ENCODE data around the gene KCNJ3. TPM values are rescaled to one million over a fixed set of nuclear protein-coding genes. Genes with fewer than 3 reads are reported as not detected.
"Not testable (repeated sequence)": the region's sequence is repeated elsewhere in the genome, so short reads cannot be mapped to it uniquely, and the experiment has no call there.

Gene KCNJ3
- total and polyA plus RNA-seq, 2 donors: 0.21 TPM; not detected in 1

DNA sequence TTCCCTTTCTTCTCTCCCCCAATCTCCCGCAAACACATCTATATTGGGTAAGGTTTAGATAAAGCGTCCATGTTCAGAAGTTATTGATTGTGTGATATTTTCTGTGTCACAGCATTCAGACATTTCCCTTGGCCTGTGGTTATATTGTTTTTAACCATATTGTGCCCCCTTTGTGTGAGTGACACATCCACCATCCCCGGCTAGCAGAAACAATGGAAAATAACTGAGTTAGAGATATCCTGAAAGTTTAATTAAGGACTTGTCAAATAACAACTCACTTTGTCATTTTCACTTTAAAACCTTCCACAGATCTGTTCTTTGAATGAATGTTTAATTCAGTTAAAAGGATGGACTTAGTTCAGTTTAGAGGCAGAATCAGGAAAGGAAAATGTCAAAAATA lies 151.0 kb downstream of the KCNJ3 start:
- DNase-seq (ENCODE audit: low read depth in 6 of 9, low spot score in 9 of 9): no peak
- H3K36me3 ChIP-seq (ENCODE audit: control insufficient read depth in 2 of 2, insufficient read depth in 2 of 2, low read length in 1 of 2): no peaks in the 10 kb centered on the region
- H3K27ac ChIP-seq (ENCODE audit: low read depth in 1 of 2, low read length in 1 of 2): no peak overlapping the region
- H3K4me3 ChIP-seq (ENCODE audit: low read length in 2 of 2): no peak overlapping the region
- no peaks in the 10 kb centered on the region for H3K4me1 ChIP-seq (ENCODE audit: control insufficient read depth in 2 of 2, insufficient read depth in 2 of 2, low read length in 2 of 2)
- H3K9me3 ChIP-seq (ENCODE audit: control insufficient read depth in 2 of 2, insufficient read depth in 1 of 2, low read length in 1 of 2): peaks cover 0 to 4% of the 10 kb centered on the region in 2 donors
- H3K27me3 ChIP-seq (ENCODE audit: control insufficient read depth in 2 of 2, insufficient read depth in 1 of 2, low read length in 1 of 2): no peaks in the 10 kb centered on the region
- WGBS: 94% methylated on average over 3 of the region's 3 CpGs

DNA sequence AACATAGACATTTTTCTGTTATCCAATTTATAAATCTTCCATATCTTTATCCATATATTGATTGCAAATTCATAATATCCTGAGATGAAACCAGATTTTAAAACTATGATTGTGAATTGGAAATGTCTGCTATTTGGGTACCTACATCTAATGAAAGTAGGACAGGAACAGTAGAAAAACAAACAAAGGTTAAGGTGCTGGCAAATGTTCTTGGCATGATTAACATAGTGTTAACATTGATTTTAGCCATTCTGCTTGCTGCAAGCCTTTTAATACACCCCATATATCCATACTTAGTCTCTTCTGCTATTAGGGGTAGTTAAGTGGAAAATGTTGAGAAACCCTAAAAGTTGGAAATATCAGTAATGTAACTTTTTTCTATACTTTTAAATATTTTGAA lies 152.0 kb downstream of the KCNJ3 start:
- H3K9me3 ChIP-seq (ENCODE audit: control insufficient read depth in 2 of 2, insufficient read depth in 1 of 2, low read length in 1 of 2): no peaks in the 10 kb centered on the region

DNA sequence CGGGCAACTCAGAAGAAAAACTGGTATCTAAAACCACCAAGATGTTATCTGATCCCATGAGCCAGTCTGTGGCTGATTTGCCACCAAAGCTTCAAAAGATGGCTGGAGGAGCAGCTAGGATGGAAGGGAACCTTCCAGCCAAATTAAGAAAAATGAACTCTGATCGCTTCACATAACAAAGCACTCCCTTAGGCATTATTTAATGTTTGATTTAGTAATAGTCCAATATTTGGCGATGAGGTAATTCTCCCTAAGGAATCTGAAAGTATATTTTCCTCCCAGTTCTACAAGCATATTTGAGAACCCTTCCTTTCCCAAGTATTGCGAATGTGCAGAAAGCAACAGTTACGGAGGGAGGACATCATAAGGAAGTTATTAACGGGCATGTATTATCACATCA lies 156.6 kb downstream of the KCNJ3 start:
- no peaks in the 10 kb centered on the region for H3K4me1 ChIP-seq (ENCODE audit: control insufficient read depth in 2 of 2, insufficient read depth in 2 of 2, low read length in 2 of 2)

More for the DNA sequence above, 152.0 kb downstream of the KCNJ3 start:
- Histone ChIP-seq H3K27me3 (ENCODE audit: control insufficient read depth in 2 of 2, insufficient read depth in 1 of 2, low read length in 1 of 2) (no peaks in the 10 kb centered on the region), H3K4me3 (ENCODE audit: low read length in 2 of 2) (no peak overlapping the region), H3K27ac (ENCODE audit: low read depth in 1 of 2, low read length in 1 of 2) (no peak overlapping the region), H3K36me3 (ENCODE audit: control insufficient read depth in 2 of 2, insufficient read depth in 2 of 2, low read length in 1 of 2) (no peaks in the 10 kb centered on the region), H3K4me1 (ENCODE audit: control insufficient read depth in 2 of 2, insufficient read depth in 2 of 2, low read length in 2 of 2) (no peaks in the 10 kb centered on the region)
- DNase-seq (ENCODE audit: low read depth in 6 of 9, low spot score in 9 of 9): no peak

DNA sequence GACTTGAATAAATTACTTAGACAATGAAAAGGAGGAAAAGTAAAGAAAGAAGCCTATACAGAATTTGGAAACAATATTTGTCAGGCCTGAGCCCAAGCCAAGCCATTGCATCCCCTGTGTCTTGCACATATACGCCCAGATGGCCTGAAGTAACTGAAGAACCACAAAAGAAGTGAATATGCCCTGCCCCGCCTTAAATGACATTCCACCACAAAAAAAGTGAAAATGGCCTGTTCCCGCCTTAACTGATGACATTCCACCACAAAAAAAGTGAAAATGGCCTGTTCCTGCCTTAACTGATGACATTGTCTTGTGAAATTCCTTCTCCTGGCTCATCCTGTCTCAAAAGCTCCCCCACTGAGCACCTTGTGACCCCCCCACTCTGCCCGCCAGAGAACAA lies 168.7 kb downstream of the KCNJ3 start:
- not testable (repeated sequence) for H3K9me3 ChIP-seq (ENCODE audit: control insufficient read depth in 2 of 2, insufficient read depth in 1 of 2, low read length in 1 of 2); H3K4me3 ChIP-seq (ENCODE audit: low read length in 2 of 2); H3K36me3 ChIP-seq (ENCODE audit: control insufficient read depth in 2 of 2, insufficient read depth in 2 of 2, low read length in 1 of 2); H3K27ac ChIP-seq (ENCODE audit: low read depth in 1 of 2, low read length in 1 of 2); H3K4me1 ChIP-seq (ENCODE audit: control insufficient read depth in 2 of 2, insufficient read depth in 2 of 2, low read length in 2 of 2); H3K27me3 ChIP-seq (ENCODE audit: control insufficient read depth in 2 of 2, insufficient read depth in 1 of 2, low read length in 1 of 2); DNase-seq (ENCODE audit: low read depth in 6 of 9, low spot score in 9 of 9)
- 91% methylated on average over 4 of the region's 4 CpGs for WGBS

More for the DNA sequence above, 156.6 kb downstream of the KCNJ3 start:
- 95% methylated on average over 6 of the region's 6 CpGs for WGBS
- DNase-seq (ENCODE audit: low read depth in 6 of 9, low spot score in 9 of 9): no peak
- Histone ChIP-seq H3K4me3 (ENCODE audit: low read length in 2 of 2) (no peak overlapping the region), H3K9me3 (ENCODE audit: control insufficient read depth in 2 of 2, insufficient read depth in 1 of 2, low read length in 1 of 2) (no peaks in the 10 kb centered on the region), H3K36me3 (ENCODE audit: control insufficient read depth in 2 of 2, insufficient read depth in 2 of 2, low read length in 1 of 2) (no peaks in the 10 kb centered on the region), H3K27me3 (ENCODE audit: control insufficient read depth in 2 of 2, insufficient read depth in 1 of 2, low read length in 1 of 2) (no peaks in the 10 kb centered on the region), H3K27ac (ENCODE audit: low read depth in 1 of 2, low read length in 1 of 2) (no peak overlapping the region)

DNA sequence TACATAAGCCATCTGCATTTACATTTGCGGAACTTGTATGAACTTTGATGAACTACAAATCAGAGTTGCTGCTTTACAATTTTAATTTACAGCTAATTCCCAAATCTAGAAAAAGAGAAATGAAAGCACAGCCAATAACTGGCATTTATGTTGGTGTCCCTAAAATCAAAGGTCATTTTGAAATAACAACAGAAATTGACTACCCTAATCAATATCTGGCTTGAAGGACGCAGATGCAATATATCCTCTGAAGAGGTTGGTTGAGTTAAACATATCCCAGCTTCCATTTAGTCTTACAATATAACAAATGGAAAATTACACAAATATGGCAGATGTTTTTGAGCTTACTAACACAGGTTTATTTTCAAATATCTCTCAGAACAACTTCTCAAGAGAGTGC lies 177.5 kb downstream of the KCNJ3 start:
- peaks cover 0 to 3% of the 10 kb centered on the region in 2 donors for H3K9me3 ChIP-seq (ENCODE audit: control insufficient read depth in 2 of 2, insufficient read depth in 1 of 2, low read length in 1 of 2)
- no peaks in the 10 kb centered on the region for H3K27me3 ChIP-seq (ENCODE audit: control insufficient read depth in 2 of 2, insufficient read depth in 1 of 2, low read length in 1 of 2)
- 94% methylated on average over 2 of the region's 2 CpGs for whole genome bisulfite sequencing
- no peaks in the 10 kb centered on the region for H3K4me1 ChIP-seq (ENCODE audit: control insufficient read depth in 2 of 2, insufficient read depth in 2 of 2, low read length in 2 of 2)
- H3K36me3 ChIP-seq (ENCODE audit: control insufficient read depth in 2 of 2, insufficient read depth in 2 of 2, low read length in 1 of 2): no peaks in the 10 kb centered on the region
- no peak for DNase-seq (ENCODE audit: low read depth in 6 of 9, low spot score in 9 of 9)
- no peak overlapping the region for H3K27ac ChIP-seq (ENCODE audit: low read depth in 1 of 2, low read length in 1 of 2)
- no peak overlapping the region for H3K4me3 ChIP-seq (ENCODE audit: low read length in 2 of 2)

DNA sequence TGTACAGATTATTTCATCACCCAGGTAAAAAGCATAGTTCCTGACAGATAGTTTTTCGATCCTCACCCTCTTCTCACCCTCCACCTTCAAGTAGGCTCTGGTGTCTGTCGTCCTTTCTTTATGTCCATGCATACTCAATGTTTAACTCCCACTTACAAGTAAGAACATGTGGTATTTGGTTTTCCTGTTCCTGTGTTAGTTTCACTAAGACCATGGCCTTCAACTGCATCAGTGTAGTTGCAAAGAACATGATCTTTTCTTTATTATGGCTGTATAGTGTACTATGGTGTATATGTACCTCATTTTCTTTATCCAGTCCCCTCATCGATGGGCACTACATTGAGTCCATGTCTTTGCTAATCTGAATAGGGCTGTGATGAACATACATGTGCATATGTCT lies 184.2 kb downstream of the KCNJ3 start:
- Histone ChIP-seq H3K4me3 (ENCODE audit: low read length in 2 of 2) (no peak overlapping the region), H3K27me3 (ENCODE audit: control insufficient read depth in 2 of 2, insufficient read depth in 1 of 2, low read length in 1 of 2) (no peaks in the 10 kb centered on the region), H3K36me3 (ENCODE audit: control insufficient read depth in 2 of 2, insufficient read depth in 2 of 2, low read length in 1 of 2) (no peaks in the 10 kb centered on the region), H3K27ac (ENCODE audit: low read depth in 1 of 2, low read length in 1 of 2) (no peak overlapping the region), H3K9me3 (ENCODE audit: control insufficient read depth in 2 of 2, insufficient read depth in 1 of 2, low read length in 1 of 2) (no peaks in the 10 kb centered on the region), H3K4me1 (ENCODE audit: control insufficient read depth in 2 of 2, insufficient read depth in 2 of 2, low read length in 2 of 2) (no peaks in the 10 kb centered on the region)
- no peak for DNase-seq (ENCODE audit: low read depth in 6 of 9, low spot score in 9 of 9)
- WGBS: 84% methylated on average over 3 of the region's 3 CpGs

DNA sequence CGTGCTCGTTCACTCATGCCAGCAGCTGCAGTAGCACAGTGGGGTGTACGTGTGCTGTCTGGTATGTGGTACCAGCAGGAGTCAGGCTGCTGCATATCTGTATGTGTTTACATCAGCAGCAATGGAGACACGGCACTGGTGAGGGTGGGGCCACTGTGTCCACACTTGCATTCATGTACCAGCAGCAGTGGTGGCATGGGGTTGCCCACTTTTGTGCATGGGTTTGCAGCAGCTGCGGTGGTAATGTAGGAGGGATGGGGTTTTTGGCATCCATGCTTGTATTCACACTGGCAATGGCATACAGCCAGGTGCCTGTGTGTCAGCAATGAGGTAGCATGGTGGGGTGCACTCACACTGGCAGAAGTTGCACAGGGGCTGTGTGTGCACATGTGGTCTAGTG lies 187.8 kb downstream of the KCNJ3 start:
- 95% methylated on average over 5 of the region's 5 CpGs for WGBS
- DNase-seq (ENCODE audit: low read depth in 6 of 9, low spot score in 9 of 9): no peak

DNA sequence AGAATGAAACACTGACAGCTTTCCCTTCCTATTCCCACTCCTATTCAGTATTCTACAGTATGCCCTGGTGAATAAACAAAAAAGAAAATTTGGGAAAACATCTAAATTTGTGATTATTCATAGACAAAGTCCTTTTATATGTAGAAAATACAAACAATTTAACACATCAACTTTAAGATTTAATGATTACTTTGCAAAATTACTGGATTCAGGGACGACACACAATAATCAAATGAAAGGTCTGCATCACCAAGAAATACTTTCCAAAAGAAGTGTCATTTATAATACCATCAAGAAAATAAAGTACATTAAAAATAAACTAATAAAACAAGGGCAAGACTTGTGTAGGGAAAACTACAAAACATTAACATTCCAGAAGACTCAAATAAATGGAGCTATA lies 199.8 kb downstream of the KCNJ3 start:
- DNase-seq (ENCODE audit: low read depth in 6 of 9, low spot score in 9 of 9): no peak

More for the DNA sequence above, 187.8 kb downstream of the KCNJ3 start:
- H3K9me3 ChIP-seq (ENCODE audit: control insufficient read depth in 2 of 2, insufficient read depth in 1 of 2, low read length in 1 of 2): no peaks in the 10 kb centered on the region
- no peaks in the 10 kb centered on the region for H3K36me3 ChIP-seq (ENCODE audit: control insufficient read depth in 2 of 2, insufficient read depth in 2 of 2, low read length in 1 of 2)
- H3K4me1 ChIP-seq (ENCODE audit: control insufficient read depth in 2 of 2, insufficient read depth in 2 of 2, low read length in 2 of 2): no peaks in the 10 kb centered on the region
- no peak overlapping the region for H3K4me3 ChIP-seq (ENCODE audit: low read length in 2 of 2)
- no peak overlapping the region for H3K27ac ChIP-seq (ENCODE audit: low read depth in 1 of 2, low read length in 1 of 2)
- H3K27me3 ChIP-seq (ENCODE audit: control insufficient read depth in 2 of 2, insufficient read depth in 1 of 2, low read length in 1 of 2): no peaks in the 10 kb centered on the region

DNA sequence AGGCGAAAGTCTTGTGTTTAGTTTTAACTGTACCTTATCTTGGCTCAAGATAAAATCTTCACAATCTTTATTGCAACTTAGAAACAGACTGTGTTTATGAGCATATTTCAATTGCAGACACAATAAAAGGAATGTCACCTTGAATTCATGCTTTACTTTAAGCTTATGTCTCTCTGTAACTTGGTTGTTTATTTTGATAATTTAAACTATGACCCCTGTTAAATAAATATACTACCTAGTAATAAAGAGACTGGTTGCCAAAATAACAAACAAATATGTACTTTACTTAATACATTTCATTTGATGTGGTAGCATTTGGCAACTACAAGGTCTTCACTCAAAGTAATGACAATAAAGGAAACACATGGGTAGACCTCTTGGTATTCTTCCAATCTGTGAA lies 202.6 kb downstream of the KCNJ3 start:
- WGBS: 93% methylated on average over 1 of the region's 1 CpG
- no peak for DNase-seq (ENCODE audit: low read depth in 6 of 9, low spot score in 9 of 9)
- no peak overlapping the region for H3K4me3 ChIP-seq (ENCODE audit: low read length in 2 of 2)

More for the DNA sequence above, 199.8 kb downstream of the KCNJ3 start:
- Histone ChIP-seq H3K36me3 (ENCODE audit: control insufficient read depth in 2 of 2, insufficient read depth in 2 of 2, low read length in 1 of 2) (no peaks in the 10 kb centered on the region), H3K27me3 (ENCODE audit: control insufficient read depth in 2 of 2, insufficient read depth in 1 of 2, low read length in 1 of 2) (no peaks in the 10 kb centered on the region), H3K4me3 (ENCODE audit: low read length in 2 of 2) (no peak overlapping the region), H3K4me1 (ENCODE audit: control insufficient read depth in 2 of 2, insufficient read depth in 2 of 2, low read length in 2 of 2) (no peaks in the 10 kb centered on the region), H3K9me3 (ENCODE audit: control insufficient read depth in 2 of 2, insufficient read depth in 1 of 2, low read length in 1 of 2) (no peaks in the 10 kb centered on the region), H3K27ac (ENCODE audit: low read depth in 1 of 2, low read length in 1 of 2) (no peak overlapping the region)
- 91% methylated on average over 1 of the region's 1 CpG for WGBS

More for the DNA sequence above, 202.6 kb downstream of the KCNJ3 start:
- H3K4me1 ChIP-seq (ENCODE audit: control insufficient read depth in 2 of 2, insufficient read depth in 2 of 2, low read length in 2 of 2): no peaks in the 10 kb centered on the region
- H3K27me3 ChIP-seq (ENCODE audit: control insufficient read depth in 2 of 2, insufficient read depth in 1 of 2, low read length in 1 of 2): no peaks in the 10 kb centered on the region
- no peak overlapping the region for H3K27ac ChIP-seq (ENCODE audit: low read depth in 1 of 2, low read length in 1 of 2)
- H3K9me3 ChIP-seq (ENCODE audit: control insufficient read depth in 2 of 2, insufficient read depth in 1 of 2, low read length in 1 of 2): peaks cover 0 to 7% of the 10 kb centered on the region in 2 donors
- H3K36me3 ChIP-seq (ENCODE audit: control insufficient read depth in 2 of 2, insufficient read depth in 2 of 2, low read length in 1 of 2): no peaks in the 10 kb centered on the region

Data from thymus (tissue), 11 donors.